Medulla oblongata (tissue), 1 donor: ENCODE measurements around the gene PCDHB13.
"Not testable (repeated sequence)": the region's sequence is repeated elsewhere in the genome, so short reads cannot be mapped to it uniquely, and the experiment has no call there.

ENCODE experiments used
- DNase-seq: peaks from one replicate; pipeline ENCODE4 v3.0.0-alpha.2; 2015; ENCODE audit errors: extremely low spot score

The PCDHB13 gene

GRCh38 chr5:141213656-141214339 is at the start of gene PCDHB13:
PCDHB13 (plus strand) TSS chr5:141213919; CDS start chr5:141214124, 205 bp downstream.
- DNase-seq: peak; percentile 21

GRCh38 chr5:141172381-141173204 is 41.1 kb upstream of the PCDHB13 start, which contains the start of gene PCDHB7:
PCDHB7 (plus strand) TSS chr5:141172644; CDS start chr5:141172836, 192 bp downstream.
- DNase-seq: peak; percentile 62

GRCh38 chr5:141174291-141175104 is 39.2 kb upstream of the PCDHB13 start:
- not testable (repeated sequence) for DNase-seq

- DNase-seq: no peak
These were observed 37.8 kb upstream of the PCDHB13 start for GRCh38 chr5:141175933-141176332.

GRCh38 chr5:141177577-141178191 is 36.0 kb upstream of the PCDHB13 start, which contains the start of gene PCDHB8:
PCDHB8 (plus strand) TSS chr5:141177790; CDS start chr5:141178035, 245 bp downstream.
- not testable (repeated sequence) for DNase-seq

- DNase-seq: not testable (repeated sequence)
These were observed 34.3 kb upstream of the PCDHB13 start for GRCh38 chr5:141179371-141179770.

GRCh38 chr5:141179876-141180275 is 33.8 kb upstream of the PCDHB13 start:
- not testable (repeated sequence) for DNase-seq

GRCh38 chr5:141180313-141180712 is 33.4 kb upstream of the PCDHB13 start:
- DNase-seq: no peak

- peak; percentile 54 for DNase-seq
These were observed 31.5 kb upstream of the PCDHB13 start, which contains the start of gene PCDHB16 for GRCh38 chr5:141182248-141182647. PCDHB16 (plus strand) TSS chr5:141182387; CDS start chr5:141182560, 173 bp downstream.

- DNase-seq: not testable (repeated sequence)
These were observed 29.4 kb upstream of the PCDHB13 start for GRCh38 chr5:141184117-141184855.

GRCh38 chr5:141186897-141187512 is 26.7 kb upstream of the PCDHB13 start, which contains the start of gene PCDHB9:
PCDHB9 (plus strand) TSS chr5:141187161; CDS start chr5:141187319, 158 bp downstream.
- peak; percentile 18 for DNase-seq

- not testable (repeated sequence) for DNase-seq
These were observed 25.0 kb upstream of the PCDHB13 start for GRCh38 chr5:141188682-141189081.

- not testable (repeated sequence) for DNase-seq
These were observed 24.6 kb upstream of the PCDHB13 start for GRCh38 chr5:141189131-141189530.

GRCh38 chr5:141192110-141192725 is 21.5 kb upstream of the PCDHB13 start, which contains the start of gene PCDHB10:
PCDHB10 (plus strand) TSS chr5:141192353; CDS start chr5:141192553, 200 bp downstream.
- peak; percentile 40 for DNase-seq

- not testable (repeated sequence) for DNase-seq
These were observed 19.4 kb upstream of the PCDHB13 start for GRCh38 chr5:141194332-141194731.

GRCh38 chr5:141196363-141196762 is 17.4 kb upstream of the PCDHB13 start:
- DNase-seq: no peak

- no peak for DNase-seq
These were observed 14.1 kb upstream of the PCDHB13 start, which contains the start of gene PCDHB11 for GRCh38 chr5:141199359-141200235. PCDHB11 (plus strand) TSS chr5:141199627; CDS start chr5:141199775, 148 bp downstream.

- not testable (repeated sequence) for DNase-seq
These were observed 12.6 kb upstream of the PCDHB13 start for GRCh38 chr5:141201126-141201525.
